Stromal cell of bone marrow (primary cell): Measurements from ENCODE around the gene ACSL6.

Source experiments
- DNase-seq: peaks from one replicate; pipeline ENCODE4 v3.0.0-alpha.2; 2012; ENCODE audit warnings: low read depth

The ACSL6 gene

DNA sequence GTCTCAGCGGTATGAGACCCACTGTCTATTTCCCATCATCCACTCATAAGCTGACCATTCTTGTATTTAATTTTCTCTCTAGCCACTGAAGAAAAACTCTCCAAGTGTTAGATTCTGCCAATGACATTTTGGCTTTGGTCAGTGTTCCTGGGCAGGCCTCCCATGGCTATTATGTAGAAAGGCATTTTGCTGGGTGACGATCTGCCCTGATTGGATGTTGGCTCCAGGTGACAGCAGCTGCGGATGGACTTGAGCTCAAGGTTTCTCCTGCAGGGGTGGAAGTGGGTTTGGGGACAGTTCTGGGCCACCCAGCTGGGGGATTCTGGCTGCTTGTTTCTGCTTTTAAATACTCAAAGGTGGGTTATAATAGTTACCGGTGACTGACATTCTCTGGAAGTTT is 31.6 kb downstream of the ACSL6 start:
- no peak for DNase-seq

DNA sequence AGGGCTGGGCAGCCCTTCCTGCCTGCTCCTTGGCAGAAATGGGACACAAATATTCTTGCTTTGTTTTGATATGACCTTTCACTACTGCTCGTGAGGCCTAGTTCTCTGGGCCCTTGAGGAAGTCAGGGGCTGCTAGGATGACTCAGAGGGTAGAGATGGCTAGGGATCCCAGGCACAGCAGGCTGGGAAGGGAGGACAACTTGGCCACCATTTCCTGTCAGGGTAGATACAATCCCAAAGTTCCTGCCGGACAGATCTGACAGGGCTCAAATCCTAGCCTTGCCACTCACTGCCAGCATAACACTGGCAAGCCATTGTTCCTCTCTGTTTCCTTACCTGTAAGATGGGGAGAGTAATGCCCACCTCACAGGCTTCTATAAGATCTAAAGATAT is 34.2 kb downstream of the ACSL6 start:
- DNase-seq, result no peak

DNA sequence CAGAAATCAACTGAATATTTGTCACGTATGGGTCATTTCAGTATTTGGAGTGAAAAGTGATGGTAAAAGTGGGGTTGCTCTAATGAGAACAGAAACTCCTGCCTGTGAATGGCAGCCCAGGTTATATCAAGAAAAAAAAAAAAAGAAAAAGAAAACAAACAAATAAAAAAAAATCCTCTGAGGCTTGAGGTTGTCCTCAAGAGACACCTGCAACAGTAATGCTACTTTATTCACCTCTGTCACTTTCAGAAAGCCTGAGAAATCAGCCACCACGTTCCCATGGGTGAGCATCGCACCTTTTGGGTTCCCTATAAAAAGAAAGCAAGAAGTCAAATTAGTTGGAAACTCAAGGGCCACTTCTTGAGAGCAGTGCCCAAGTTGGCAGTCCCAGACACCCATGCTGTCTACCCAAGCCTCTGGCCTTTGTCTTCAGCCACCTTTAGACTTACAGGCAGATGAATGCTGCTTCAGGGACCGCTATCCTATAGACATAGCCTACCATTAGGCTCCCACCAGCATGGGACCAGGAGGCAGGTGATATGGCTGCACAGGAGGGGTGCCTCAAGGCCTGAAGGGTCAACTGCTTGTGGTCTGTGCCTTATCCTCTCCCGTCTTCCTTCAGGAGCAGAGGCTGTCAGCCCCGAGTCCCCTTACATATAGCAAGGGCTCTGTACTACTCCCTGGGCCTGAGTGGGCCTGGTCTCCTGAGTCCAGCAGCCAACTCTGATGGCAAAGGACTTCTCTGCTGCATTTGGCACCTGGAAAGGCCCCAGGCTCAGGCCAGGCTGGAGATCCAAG is 34.8 kb downstream of the ACSL6 start:
- DNase-seq, result no peak

DNA sequence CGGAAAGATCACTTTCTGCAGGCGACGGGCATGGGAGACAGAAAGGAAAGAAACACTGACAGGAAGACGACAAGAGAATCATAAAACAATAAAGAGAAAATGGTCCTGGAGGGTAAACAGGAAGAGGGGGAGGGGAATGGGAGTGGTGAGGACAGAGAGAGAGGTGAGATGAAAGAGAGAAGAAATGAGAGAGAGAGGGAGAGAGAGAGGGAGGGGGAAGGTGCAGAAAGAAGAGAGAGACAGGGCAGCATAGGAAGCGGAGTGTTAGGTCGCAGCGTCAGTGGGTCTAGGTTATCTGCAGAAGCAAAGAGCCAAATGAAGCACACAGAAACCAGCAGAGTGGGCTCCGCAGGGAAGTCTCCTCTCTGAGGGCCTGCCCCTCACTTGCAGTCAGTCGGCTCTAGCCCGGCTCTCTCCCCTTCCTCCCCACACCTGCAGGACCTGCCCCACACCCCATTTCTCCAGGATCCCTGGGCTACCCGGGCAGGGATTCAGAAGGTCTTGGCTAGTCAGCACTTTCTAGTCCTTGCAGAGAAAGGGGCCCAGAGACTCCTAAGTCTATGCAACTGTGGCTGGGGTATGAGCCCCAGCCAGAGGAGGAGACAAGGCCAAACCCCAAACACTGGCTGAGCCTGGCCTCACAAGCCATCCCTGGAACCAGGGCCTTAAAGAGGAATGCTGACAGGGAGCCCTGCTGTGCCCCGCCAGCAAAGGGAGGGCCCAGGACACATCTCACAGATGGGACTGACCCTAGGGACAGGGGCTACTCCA is 36.3 kb downstream of the ACSL6 start:
- DNase-seq, result no peak

DNA sequence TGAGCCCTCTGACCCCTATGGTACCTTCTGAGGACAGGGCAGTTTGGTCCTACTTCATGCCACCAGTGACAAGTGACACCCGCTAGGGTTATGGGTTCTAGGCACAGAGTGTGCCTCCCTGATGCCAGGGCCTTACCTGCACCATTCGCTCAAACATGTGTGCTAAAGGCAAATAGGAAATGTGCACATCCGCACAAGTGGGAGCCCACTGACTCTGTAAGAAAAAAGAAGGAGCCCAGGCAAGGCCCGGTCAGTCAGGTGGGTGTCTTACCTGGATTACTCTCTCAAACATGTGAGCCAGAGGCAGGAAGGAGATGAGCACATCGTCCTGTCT is 36.9 kb downstream of the ACSL6 start:
- no peak for DNase-seq

DNA sequence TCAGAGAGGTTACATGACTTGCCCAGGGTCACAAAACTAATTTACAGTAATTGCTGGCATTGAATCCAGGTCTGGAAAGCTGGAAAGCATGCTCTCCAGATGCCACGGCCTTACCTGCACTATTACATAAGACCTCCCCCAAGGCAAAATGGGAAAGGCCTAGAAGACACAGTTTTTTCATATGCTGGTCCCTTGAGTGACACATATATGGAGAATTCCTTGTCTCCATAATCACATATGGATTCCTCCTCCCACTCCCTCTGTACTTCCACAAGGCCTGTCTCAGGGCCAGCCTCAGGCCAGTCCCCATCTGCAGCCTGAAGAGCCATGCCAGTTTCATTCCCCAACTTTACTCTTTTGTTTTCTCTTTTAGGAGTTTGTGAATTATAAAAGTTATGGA is 37.4 kb downstream of the ACSL6 start:
- no peak for DNase-seq

DNA sequence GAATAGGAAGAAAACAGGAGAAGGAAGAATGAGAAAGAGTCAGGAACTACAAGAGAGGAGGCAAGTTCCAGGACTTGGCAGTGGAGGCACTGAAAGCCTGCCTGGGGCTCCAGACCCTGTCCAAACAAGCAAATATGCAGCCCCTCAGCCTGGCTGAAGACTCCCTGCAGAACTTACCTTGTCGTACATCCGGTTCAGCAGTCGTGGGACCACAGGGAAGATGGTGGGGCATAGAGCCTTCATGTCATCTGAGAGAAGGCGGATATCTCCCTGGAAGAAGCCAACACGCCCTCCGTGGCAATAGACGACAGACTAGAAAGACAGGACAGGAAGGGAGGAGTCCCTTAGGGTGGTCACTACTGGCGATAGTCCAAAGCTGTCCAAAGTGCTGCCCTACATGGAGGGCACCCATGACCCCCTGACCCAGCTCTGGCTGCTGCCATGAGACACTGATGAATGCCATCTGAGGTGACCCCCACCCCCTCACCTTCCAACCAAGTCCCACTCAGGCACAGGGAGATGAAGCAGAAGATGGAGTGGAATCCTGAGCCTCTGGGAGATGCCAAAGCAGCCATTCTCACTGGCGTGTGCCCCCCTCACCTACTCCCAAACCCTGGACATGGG is 38.3 kb downstream of the ACSL6 start:
- DNase-seq, result no peak

DNA sequence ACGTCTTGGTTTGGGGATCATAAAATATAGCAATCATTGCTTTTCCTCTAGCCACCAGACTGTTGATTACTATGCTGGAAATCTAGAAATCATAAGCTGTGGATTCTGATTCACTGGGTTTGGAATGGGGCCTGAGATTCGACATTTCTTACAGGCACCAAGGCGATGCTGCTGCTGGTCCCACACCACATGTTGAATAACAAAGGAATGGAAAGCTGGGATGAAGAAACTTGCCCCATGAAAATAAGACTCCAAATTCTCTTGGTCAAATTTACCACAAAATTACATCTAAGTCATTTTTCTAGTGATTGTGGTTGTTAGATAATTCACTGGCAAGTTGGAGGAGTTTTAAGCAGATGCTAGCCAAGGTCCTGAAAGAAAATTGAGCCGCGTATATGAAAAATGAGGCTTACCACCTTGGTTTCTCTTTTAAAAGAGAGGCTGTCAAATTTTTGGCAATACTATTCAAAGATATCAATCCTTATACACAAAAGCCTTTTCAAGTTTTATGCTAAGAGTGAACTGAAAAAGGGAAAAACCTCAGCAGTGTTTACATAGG is 43.0 kb downstream of the ACSL6 start:
- peak; percentile 45 for DNase-seq

DNA sequence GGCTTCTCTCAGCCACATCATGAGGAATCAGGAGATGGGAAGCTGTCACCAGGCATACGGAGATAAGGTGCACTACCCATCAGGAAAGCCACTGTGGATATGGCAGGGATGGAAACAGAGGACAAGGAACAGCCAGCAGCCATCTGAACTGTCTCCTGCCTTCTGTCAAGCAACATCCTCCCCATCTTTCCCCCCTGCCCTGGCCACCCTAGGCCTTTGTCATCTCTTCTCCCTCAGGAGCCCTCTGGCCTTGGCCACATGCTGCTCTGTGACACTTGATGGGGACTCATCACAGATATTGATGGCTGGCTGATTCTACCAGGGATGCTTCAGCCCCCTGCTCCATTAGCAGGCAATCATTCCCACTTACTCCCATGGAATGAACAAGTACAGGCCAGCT is 44.9 kb downstream of the ACSL6 start:
- DNase-seq, result no peak

DNA sequence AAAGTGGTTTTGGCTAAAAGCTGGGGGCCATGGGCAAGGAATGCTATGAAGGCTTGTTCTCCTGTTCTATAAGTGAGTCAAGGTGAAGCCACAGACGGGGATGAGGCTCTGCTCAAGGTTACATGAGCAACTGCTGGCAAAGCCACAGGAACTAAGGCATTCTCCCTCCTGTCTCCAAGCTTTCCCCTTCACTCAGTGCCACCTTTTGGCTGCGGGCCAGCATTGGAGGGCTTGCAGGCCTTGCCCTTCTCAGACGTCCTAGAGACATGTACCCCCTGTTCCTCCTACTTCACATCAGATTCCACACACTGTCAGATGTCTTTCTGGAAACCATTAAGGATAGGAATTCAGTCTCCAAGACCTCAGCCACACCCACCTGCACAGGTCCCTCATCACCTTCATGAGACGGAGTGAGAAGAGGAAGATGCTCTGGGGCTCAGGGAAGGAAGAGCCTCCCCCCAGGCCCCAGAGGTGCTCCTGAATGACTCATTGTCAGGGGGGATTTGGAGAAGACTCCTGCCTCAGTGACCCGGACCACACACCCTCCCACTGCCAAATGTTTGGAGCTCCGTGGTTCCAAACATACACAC is 45.5 kb downstream of the ACSL6 start:
- DNase-seq, result no peak

DNA sequence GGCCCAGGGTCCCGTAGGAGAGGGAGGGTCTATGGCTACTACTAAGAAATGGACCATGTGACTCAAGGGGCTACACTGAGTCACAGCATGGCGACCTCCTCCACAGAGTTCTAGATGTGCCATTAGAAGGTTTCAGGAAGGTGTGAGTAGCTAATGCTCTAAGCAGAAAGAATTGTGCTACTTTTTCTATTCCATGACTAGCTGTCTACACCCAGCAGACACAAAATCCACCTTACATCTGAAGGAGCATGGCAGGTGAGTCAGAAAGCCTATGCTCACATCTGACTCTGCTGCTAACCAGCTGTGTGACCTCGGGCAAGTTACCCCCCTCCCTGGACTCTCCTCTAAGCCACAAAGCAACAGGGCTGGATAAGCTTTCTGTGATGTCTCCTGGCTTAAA is 51.6 kb downstream of the ACSL6 start:
- no peak for DNase-seq

DNA sequence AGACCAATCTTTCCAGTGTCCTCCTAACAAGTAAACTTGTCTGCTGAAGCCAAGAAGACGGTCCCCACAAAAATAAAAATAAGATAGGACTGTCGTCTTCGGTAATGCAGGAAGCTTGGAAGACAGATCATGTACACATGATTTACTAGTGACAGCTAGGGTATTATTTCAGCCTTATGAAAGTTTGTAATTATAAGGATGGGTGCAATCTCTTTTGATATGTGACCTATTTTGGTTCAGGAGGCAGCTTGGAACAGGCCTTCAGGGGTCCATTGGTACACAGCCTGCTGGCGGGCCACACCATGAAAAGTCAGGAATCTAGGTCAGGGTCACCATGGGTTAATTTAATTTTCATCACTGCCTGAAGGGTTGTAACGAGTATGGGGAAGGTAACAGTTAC is 52.3 kb downstream of the ACSL6 start:
- DNase-seq, result no peak

DNA sequence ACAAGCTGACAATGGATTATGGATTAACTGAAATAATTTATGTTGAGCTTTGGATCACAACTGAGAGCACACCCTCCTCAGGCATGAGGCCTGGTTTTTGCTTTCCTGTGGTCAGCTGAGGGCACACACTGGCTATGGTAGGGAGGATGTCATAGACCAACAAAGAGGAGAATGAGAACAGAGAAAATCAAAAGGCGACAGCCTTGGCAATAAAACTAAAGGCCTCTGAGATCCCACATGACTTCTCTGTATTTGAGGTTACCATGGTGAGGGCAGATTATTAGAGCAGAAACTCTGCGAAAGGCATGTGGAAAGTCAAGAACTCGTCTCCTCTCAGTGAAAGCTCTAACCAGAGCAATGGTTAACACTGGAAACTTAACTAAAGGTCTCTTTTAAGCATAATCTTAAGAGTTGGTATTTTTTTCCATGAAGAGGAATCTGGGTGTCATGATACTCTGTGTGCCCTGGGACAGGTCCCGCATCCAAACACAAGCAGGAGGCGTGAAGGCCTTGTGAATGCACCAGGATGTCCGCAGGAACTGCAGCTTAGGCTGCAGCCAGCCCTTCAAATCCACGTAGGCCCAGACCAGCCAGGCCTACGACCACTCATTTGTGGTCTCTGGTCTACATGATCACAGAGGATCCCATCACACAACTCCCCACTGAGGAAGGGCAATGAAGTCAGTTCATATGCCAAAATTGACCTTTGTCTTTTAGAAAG is 53.6 kb downstream of the ACSL6 start:
- no peak for DNase-seq

DNA sequence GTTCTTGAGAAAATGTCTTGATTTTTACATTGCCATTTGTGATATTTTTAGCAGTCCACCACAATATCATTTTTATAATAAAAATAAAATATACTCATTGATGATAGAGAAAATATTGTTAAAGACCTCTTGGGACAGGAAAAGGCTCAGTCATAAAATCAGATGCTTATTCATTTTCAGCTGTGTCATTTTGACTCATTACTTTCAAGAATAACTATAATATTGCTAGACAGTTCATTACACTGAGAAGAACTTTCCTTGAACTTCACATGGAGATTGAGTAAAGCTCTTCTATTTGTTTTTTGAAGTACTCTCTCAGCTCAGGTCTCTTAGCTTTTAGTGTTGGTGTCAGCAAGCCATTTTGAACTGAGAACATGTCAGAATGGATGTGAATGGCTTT is 57.5 kb downstream of the ACSL6 start:
- DNase-seq, result no peak

DNA sequence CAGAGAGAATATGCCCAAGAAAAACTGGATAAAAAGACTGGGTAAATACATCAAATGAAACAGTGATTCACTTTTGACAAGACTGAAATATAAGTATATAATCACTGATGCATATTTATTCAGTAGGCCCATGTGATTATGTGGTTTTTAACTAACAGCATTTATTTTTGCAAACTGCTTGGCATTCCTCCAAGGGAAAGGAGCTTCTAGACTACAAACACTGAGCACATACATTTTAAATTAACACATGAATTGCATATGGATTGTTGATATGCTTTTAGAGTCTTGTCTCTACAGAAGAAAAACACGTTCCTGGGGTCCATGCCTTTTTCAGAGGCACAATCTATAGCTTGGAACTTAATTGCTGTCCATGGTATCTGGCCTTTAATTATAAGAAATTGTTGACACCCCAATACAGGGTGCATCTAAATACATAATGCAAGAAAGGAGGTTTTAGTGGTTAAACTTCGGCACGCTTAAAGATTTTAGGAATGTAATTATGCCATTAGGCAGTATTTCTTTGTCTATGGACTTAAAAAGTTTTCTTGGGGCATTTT is 59.1 kb downstream of the ACSL6 start:
- DNase-seq, result no peak

DNA sequence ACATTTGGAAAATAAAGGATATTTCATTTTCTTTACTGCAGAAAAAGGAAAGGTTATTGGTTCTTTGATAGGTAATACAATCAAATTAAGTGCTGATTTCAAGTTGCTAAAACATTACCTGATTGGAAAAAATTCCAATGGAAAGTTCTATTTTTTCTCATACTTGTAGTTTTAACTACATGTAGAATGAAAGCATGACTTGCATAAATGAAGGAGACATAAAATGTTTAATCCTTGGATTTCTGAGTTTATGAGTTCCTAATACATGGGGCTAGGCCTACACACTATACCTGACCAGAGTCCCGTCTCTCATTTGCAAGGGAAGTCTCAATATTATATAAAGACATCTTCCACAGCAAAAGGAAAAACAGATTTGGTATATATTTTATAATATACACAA is 60.8 kb downstream of the ACSL6 start:
- no peak for DNase-seq

DNA sequence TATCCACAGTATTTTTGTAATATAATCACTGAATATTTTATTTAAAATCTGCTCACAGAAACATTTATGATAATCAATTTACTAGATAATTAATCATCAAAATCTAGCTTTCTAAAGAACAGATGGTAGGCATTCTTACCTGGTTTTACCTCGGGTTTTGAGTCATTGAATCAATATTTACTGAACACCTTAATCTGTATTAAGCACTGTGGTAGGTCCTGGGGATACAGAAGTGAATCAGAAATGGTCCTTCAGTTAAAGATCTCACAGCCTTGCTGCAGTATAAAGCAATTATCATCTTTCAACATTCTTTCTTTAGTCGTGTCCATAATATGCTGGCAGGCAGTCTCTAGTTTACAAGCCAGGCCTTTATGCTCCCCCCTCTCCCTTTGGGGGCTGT is 64.0 kb downstream of the ACSL6 start:
- no peak for DNase-seq

DNA sequence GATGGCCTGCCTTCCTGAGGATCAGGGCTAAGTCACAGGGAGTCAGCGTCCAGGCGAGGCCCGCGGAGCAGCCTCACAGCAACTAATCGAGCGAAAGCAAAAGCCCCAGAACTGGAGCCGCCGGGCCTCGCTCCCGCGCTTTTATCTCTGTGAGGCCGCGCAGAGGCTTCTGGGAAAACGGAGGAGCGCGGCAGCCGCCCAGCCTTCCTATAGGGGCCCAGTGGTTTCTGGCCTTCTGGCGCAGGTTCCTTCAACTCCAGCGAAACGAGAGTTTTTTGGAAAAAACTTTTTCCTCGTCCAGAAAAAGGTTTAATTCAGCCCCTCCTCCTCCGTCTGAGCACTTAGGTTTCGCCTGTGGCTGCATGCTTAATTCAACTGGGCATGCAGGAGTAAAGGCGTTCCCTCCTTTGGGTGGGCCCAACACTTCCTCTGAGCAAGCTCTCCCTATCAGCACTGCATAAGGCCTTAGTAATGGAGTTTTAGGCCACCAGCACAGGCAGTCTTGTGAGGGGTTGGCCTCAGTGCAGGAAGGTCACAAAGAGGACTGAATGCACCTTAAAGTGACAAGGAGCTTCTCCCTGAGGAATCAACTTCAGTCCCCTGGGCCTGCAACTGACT is 65.8 kb downstream of the ACSL6 start, which contains the start of gene MEIKIN:
Gene MEIKIN (minus strand): TSS at position 113 of the 618 bp plus-strand sequence. CDS start 158 bp downstream, outside the sequence.
- no peak for DNase-seq

DNA sequence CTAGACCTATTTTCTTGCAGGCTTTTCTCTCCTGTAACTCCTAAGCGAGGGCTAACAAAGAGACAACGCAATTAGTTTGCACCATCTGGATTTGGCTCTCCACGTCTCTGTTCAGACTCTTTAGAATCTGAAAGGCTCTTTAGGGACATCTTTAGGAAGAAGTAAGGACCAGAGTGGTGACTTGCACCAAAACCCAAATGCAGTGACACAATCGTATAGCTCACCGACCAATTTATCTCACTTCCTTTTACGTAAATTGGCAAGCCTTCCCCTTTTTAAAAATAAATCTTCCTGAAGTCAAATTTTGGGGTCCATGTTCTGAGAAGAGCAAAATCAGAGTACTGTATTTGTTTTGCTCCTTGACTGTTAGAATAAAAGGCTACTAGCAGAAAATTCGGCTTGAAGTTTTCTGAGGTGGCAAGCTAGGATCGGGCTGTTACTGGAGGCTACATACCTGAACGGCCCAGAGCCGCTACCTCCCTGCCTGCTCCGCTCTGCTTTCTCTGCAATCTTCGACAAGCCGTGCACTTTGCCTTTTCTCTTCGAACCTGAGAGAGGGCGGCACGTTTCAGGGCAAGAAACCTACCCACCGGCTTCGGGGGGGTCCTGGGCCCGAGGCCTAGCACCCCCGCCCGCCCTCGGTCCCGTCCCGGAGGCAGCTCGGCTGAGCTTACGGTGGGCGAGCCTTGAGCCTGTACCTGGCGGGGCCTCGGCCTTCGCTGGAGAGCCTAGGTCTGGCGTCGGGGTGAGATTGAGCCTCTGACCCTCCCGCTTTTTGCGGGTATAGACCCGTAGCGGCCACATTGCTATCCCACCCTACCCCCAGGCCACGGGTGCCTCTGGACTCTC is 66.5 kb downstream of the ACSL6 start:
- no peak for DNase-seq

DNA sequence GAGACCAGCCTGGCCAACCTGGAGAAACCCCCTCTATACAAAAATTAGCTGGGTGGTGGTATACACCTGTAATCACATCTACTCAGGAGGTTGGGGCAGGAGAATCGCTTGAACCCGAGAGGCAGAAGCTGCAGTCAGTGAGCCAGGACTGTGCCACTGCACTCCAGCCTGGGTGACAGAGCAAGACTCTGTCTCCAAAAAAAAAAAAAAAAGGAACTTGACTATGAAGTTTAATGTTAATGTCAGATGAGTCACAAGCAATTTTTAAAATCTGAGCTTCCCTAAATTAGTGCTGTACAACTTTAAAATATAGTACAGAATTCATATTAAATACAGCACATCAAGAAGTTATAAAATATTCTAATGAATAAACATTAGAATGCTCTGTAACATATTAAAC is 67.5 kb downstream of the ACSL6 start:
- no peak for DNase-seq
